ENCODE measurements around the gene HSFX3.
"Not testable (repeated sequence)": the region's sequence is repeated elsewhere in the genome, so short reads cannot be mapped to it uniquely, and the experiment has no call there.

- TF ChIP-seq CTCF (conservative IDR thresholded peaks at IDR 0.05; ENCODE audit: low read length); EZH2phosphoT487 (IDR thresholded peaks at IDR 0.05; ENCODE audit: borderline replicate concordance, low read depth, low read length): not testable (repeated sequence)
Measured at GRCh38 chrX:149550454-149550853, 730 bp upstream of the HSFX3 start.

Measured in OCI-LY7 (cell line).